WTC11 (cell line): Measurements from ENCODE around the gene SPTLC2. TPM values are rescaled to one million over a fixed set of nuclear protein-coding genes. Genes with fewer than 3 reads are reported as not detected.

Source experiments
- ATAC-seq: fragments of 200-7000 bp; cut with Tn5 transposase; 2 replicates; pipeline ENCODE4 v1.10.0; 2021; ENCODE audit warnings: mild to moderate bottlenecking, moderate library complexity
- CTCF ChIA-PET: fragments of 300-600 bp; sonication (Branson Sonifier 250); formaldehyde crosslinking; loops from one replicate; lab custom pipeline; 2021; ENCODE audit warnings: antibody characterized with exemption; lab: Charles Lee
- POLR2A ChIA-PET: fragments of 350-600 bp; sonication (Branson Sonifier 250); formaldehyde crosslinking; loops from one replicate; lab custom pipeline; 2021; ENCODE audit warnings: antibody characterized with exemption; lab: Charles Lee
- DNase-seq: peaks from one replicate; pipeline ENCODE4 v3.0.0; 2021; ENCODE audit warnings: low spot score
- H3K27ac Mint-ChIP-seq: 2 replicates; pipeline ENCODE4 v1.8.0; 2021; ENCODE audit warnings: mixed read lengths
- H3K27me3 Mint-ChIP-seq: 2 replicates; pipeline ENCODE4 v1.8.0; 2021; ENCODE audit warnings: low read depth, mild to moderate bottlenecking, moderate library complexity, mixed read lengths
- H3K36me3 Mint-ChIP-seq: 2 replicates; pipeline ENCODE4 v1.8.0; 2021; ENCODE audit warnings: mixed read lengths
- H3K4me1 Mint-ChIP-seq: 2 replicates; pipeline ENCODE4 v1.8.0; 2022; ENCODE audit warnings: mixed read lengths
- H3K4me3 Mint-ChIP-seq: 2 replicates; pipeline ENCODE4 v1.8.0; 2021; ENCODE audit warnings: mild to moderate bottlenecking, moderate library complexity, mixed read lengths
- H3K9me3 Mint-ChIP-seq: 2 replicates; pipeline ENCODE4 v1.8.0; 2021; ENCODE audit warnings: mixed read lengths
- MLX ChIP-seq: sonication (generic); formaldehyde crosslinking; IDR thresholded peaks from 2 replicates; pipeline ENCODE4 v1.8.1; 2023; ENCODE audit warnings: mild to moderate bottlenecking, missing genetic modification reagents, moderate library complexity
- MXD4 ChIP-seq: fragments of 250-450 bp; sonication (Bioruptor Pico); IDR thresholded peaks from 2 replicates; pipeline ENCODE4 v1.8.0; 2021; ENCODE audit warnings: mild to moderate bottlenecking, moderate library complexity, borderline replicate concordance
- MYBL2 ChIP-seq: sonication (generic); formaldehyde crosslinking; IDR thresholded peaks from 2 replicates; pipeline ENCODE4 v1.8.1; 2023; ENCODE audit warnings: mild to moderate bottlenecking, moderate library complexity, missing genetic modification reagents
- PRRX2 ChIP-seq: fragments of 250-450 bp; sonication (Bioruptor Pico); IDR thresholded peaks from 2 replicates; pipeline ENCODE4 v1.8.0; 2021; ENCODE audit warnings: mild to moderate bottlenecking
- RORB ChIP-seq: fragments of 250-450 bp; sonication (Bioruptor Pico); IDR thresholded peaks from 2 replicates; pipeline ENCODE4 v1.9.0; 2021; ENCODE audit warnings: mild to moderate bottlenecking
- SP1 ChIP-seq: sonication (generic); formaldehyde crosslinking; conservative IDR thresholded peaks from 2 replicates; pipeline ENCODE4 v1.8.1; 2022; ENCODE audit warnings: missing genetic modification reagents
- ZBTB21 ChIP-seq: sonication (generic); formaldehyde crosslinking; IDR thresholded peaks from 2 replicates; pipeline ENCODE4 v1.8.1; 2023; ENCODE audit warnings: mild to moderate bottlenecking, missing genetic modification reagents, borderline replicate concordance
- ZNF121 ChIP-seq: sonication (generic); formaldehyde crosslinking; IDR thresholded peaks from 2 replicates; pipeline ENCODE4 v1.8.0; 2023; ENCODE audit warnings: missing genetic modification reagents
- ZNF138 ChIP-seq: sonication (generic); formaldehyde crosslinking; conservative IDR thresholded peaks from 2 replicates; pipeline ENCODE4 v1.8.1; 2022; ENCODE audit warnings: mild to moderate bottlenecking, moderate library complexity, missing genetic modification reagents
- ZNF232 ChIP-seq: sonication (generic); formaldehyde crosslinking; IDR thresholded peaks from 2 replicates; pipeline ENCODE4 v1.8.0; 2022; ENCODE audit warnings: mild to moderate bottlenecking, missing genetic modification reagents
- ZNF281 ChIP-seq: sonication (generic); formaldehyde crosslinking; IDR thresholded peaks from 2 replicates; pipeline ENCODE4 v1.8.0; 2023; ENCODE audit warnings: mild to moderate bottlenecking, missing genetic modification reagents
- ZNF317 ChIP-seq: sonication (generic); formaldehyde crosslinking; IDR thresholded peaks from 2 replicates; pipeline ENCODE4 v1.8.1; 2023; ENCODE audit warnings: low read depth, mild to moderate bottlenecking, moderate library complexity, missing genetic modification reagents, borderline replicate concordance
- ZNF416 ChIP-seq: fragments of 250-450 bp; sonication (Bioruptor Pico); IDR thresholded peaks from 2 replicates; pipeline ENCODE4 v1.9.0; 2021; ENCODE audit warnings: mild to moderate bottlenecking, inconsistent platforms
- ZNF423 ChIP-seq: fragments of 250-450 bp; sonication (Bioruptor Pico); IDR thresholded peaks from 2 replicates; pipeline ENCODE4 v2.1.2; 2022; ENCODE audit warnings: mild to moderate bottlenecking, moderate library complexity
- ZNF532 ChIP-seq: fragments of 250-450 bp; sonication (Bioruptor Pico); IDR thresholded peaks from 2 replicates; pipeline ENCODE4 v1.9.0; 2021; ENCODE audit warnings: mild to moderate bottlenecking, borderline replicate concordance
- total RNA-seq: library from RNA; stranded (reverse); gene quantifications from 3 replicates; pipeline ENCODE4 v1.2.3, GENCODE V29; 2021
- TF ChIP-seq, protein P1 (sequence below): fragments of 250-450 bp; sonication (Bioruptor Pico); IDR thresholded peaks from 2 replicates; pipeline ENCODE4 v1.9.0; 2021; ENCODE audit warnings: mild to moderate bottlenecking
- TF ChIP-seq, protein P2 (sequence below): sonication (generic); formaldehyde crosslinking; IDR thresholded peaks from 2 replicates; pipeline ENCODE4 v1.8.0; 2023; ENCODE audit warnings: missing genetic modification reagents

Gene SPTLC2
- total RNA-seq, 1 experiment from 2014 or later, result 40.1 TPM

- H3K4me3 Mint-ChIP-seq, result no peak overlapping the region
- ChIA-PET POLR2A (no interaction called here), CTCF (no interaction called here)
- H3K4me1 Mint-ChIP-seq, result peaks cover 7% of the 10 kb centered on the region
- H3K9me3 Mint-ChIP-seq, result peaks cover 10% of the 10 kb centered on the region
- ATAC-seq (no peak), DNase-seq (no peak)
- H3K27ac Mint-ChIP-seq, result no peak overlapping the region
- TF ChIP-seq PRRX2 (CRISPR knock-in tag) (no peak), ZNF138 (CRISPR knock-in tag) (no peak), ZNF532 (no peak), ZNF317 (CRISPR knock-in tag) (no peak), ZNF423 (CRISPR knock-in tag) (no peak), RORB (CRISPR knock-in tag) (no peak), SP1 (CRISPR knock-in tag) (no peak), MXD4 (CRISPR knock-in tag) (no peak), ZBTB21 (CRISPR knock-in tag) (no peak), MYBL2 (no peak), ZNF121 (CRISPR knock-in tag) (no peak), MLX (CRISPR knock-in tag) (no peak), ZNF281 (CRISPR knock-in tag) (no peak), ZNF416 (CRISPR knock-in tag) (no peak), ZNF232 (CRISPR knock-in tag) (no peak)
- TF ChIP-seq, protein P1, sequence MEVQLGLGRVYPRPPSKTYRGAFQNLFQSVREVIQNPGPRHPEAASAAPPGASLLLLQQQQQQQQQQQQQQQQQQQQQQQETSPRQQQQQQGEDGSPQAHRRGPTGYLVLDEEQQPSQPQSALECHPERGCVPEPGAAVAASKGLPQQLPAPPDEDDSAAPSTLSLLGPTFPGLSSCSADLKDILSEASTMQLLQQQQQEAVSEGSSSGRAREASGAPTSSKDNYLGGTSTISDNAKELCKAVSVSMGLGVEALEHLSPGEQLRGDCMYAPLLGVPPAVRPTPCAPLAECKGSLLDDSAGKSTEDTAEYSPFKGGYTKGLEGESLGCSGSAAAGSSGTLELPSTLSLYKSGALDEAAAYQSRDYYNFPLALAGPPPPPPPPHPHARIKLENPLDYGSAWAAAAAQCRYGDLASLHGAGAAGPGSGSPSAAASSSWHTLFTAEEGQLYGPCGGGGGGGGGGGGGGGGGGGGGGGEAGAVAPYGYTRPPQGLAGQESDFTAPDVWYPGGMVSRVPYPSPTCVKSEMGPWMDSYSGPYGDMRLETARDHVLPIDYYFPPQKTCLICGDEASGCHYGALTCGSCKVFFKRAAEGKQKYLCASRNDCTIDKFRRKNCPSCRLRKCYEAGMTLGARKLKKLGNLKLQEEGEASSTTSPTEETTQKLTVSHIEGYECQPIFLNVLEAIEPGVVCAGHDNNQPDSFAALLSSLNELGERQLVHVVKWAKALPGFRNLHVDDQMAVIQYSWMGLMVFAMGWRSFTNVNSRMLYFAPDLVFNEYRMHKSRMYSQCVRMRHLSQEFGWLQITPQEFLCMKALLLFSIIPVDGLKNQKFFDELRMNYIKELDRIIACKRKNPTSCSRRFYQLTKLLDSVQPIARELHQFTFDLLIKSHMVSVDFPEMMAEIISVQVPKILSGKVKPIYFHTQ, result no peak
- TF ChIP-seq, protein P2, sequence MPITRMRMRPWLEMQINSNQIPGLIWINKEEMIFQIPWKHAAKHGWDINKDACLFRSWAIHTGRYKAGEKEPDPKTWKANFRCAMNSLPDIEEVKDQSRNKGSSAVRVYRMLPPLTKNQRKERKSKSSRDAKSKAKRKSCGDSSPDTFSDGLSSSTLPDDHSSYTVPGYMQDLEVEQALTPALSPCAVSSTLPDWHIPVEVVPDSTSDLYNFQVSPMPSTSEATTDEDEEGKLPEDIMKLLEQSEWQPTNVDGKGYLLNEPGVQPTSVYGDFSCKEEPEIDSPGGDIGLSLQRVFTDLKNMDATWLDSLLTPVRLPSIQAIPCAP, result no peak
- H3K27me3 Mint-ChIP-seq, result peaks cover 10% of the 10 kb centered on the region
- H3K36me3 Mint-ChIP-seq, result no peaks in the 10 kb centered on the region
Measured at GRCh38 chr14:77648520-77649200, 32.2 kb upstream of the SPTLC2 start.
